RPMI7951 (cell line): ENCODE data around the gene AP4B1. TPM values are rescaled to one million over a fixed set of nuclear protein-coding genes. Genes with fewer than 3 reads are reported as not detected.
A peak's percentile ranks its signal among the peaks of the same experiment; 100 is the strongest.

ENCODE experiments used
- DNase-seq: peaks from one replicate; pipeline ENCODE4 v3.0.0-alpha.2; 2012; ENCODE audit warnings: low read depth
- total RNA-seq: library from RNA; depleted of rRNA; stranded (reverse); fragments of >200 nt; shearing (Covaris generic); gene quantifications from 2 replicates; pipeline ENCODE4 v1.2.3, GENCODE V29; 2014

Gene AP4B1
- total RNA-seq, 1 experiment from 2014 or later, result 16.9 TPM

DNA sequence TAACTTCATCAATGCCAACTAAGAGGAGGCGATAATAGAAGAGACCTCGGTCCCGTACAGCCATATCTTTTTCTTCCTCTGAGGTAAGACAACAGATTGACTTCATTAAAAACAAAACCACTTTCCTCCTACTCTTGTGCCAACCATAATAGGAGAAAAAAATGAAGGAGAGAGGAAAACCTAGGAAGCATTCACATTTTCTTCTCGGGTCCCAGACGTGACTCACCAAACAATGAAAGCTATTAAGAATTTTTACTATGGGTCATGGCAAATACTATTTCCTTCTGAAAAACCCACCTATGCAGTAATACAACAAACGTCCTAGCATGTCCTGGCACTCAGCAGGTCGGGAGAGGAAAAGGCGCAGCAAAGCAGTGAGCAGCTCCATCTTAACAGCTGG, 8.6 kb downstream of the AP4B1 start:
- DNase-seq, result no peak

DNA sequence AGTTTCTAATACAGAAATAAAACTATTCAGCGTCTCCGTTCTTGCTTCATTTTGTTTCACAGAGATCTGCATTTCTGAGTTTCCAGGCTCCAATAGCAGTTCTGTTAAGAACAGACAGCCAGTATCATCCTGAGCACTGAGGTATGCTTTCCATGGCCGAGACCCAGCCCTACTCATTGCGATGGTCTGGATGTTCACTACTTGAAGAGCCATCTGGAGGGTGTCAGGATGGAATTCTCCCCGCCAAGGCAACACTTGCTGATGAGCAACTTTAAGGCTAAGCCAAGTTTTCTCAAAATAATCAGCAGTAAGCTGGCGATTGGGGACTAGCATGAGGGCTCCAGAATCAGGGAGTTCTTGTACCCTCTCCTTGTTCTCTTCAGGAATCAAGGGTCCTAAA, 9.5 kb downstream of the AP4B1 start:
- no peak for DNase-seq

DNA sequence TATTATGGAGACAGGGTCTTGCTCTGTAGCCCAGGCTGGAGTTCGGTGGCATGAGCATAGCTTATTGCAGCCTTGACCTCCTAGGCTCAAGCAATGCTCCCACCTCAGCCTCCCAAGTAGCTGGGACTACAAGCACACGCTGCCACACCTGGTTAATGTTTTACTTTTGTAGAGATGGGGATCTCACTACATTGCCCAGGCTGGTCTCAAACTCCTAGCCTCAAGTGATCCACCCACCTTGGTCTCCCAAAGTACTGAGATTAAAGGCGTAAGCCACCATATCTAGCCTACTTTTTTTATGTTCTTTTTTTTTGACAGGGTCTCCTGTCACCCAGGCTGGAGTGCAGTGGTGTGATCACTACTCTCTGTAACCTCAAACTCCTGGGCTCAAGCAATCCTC, 11.3 kb downstream of the AP4B1 start:
- DNase-seq, result no peak

DNA sequence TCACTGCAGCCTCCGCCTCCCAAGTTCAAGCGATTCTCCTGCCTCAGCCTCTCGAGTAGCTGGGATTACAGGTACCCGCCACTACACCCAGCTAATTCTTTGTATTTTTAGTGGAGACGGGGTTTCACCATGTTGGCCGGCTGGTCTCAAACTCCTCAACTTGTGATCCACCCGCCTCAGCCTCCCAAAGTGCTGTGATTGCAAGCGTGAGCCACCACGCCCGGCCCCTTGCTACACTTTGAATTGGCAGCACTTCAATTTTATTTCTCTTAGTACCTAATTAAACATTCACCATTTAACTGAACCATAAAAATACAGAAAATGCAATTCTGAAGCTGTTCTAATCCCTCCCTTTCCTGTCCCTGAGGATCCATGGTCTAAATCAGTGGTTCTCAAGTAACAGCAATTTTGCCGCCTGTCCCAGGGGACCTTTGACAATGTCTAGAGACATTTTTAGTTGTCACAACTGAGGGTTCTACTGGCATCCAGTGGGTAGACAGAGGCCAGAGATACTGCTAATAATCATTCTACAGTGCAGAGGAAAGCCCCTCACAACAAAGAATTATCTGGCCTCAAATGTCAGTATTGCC, 12.9 kb downstream of the AP4B1 start:
- no peak for DNase-seq

DNA sequence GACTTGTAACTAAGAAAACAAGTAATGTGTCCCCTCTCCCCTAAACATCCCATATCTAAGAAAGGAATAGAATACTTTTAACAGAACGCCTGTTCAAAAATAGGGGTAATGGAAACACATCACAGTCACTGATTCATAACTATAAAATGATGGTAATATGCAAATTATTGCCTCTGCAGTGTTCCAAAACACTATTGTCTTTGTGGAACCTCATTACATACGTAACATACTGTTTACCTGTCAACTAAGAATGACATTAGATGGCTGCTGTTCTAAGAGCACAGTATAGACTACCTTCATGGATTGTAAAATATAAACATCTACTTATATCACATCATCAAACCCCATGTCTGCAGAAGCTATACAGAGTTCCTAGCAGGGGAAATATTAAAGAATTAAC, 13.8 kb downstream of the AP4B1 start:
- no peak for DNase-seq

DNA sequence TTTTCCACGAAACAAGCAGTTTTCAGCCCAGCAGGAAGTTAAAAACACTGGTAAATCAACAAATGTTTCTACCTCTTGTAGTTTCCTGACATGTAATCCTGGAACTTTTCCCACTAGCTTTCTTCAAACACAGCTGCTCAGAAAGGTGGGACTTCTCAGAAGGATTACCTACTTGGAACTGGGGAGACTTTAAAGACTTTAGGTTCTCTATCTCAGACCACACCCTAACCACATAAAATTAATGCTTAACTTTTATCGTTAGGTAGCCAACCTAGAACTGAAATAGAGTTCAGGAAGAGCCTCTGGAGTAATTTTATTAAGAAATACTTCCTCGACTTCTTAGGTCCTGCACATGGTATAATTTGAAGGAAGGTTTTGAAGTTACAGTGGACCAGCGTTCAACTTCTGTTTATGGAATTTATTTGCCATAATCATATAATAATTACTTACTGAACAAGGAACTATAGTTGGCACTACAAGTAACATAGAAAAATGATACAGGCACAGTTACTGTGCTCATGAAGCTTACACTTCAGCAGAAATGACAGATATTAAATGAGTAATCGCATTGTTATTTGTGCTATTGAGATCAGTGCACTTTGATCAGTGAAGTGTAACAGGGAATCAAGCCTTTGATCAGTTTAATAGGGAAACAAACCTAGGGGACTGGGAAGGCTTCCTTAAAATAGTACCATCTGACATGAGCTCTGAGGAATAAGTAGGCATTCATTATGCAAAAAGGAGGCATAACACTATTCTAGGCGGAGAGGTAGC, 17.0 kb downstream of the AP4B1 start, which contains the start of gene BCL2L15:
TSS of gene BCL2L15 (minus strand) at position 180 of the 774 bp plus-strand sequence. CDS start 206 bp downstream, outside the sequence.
- no peak for DNase-seq

DNA sequence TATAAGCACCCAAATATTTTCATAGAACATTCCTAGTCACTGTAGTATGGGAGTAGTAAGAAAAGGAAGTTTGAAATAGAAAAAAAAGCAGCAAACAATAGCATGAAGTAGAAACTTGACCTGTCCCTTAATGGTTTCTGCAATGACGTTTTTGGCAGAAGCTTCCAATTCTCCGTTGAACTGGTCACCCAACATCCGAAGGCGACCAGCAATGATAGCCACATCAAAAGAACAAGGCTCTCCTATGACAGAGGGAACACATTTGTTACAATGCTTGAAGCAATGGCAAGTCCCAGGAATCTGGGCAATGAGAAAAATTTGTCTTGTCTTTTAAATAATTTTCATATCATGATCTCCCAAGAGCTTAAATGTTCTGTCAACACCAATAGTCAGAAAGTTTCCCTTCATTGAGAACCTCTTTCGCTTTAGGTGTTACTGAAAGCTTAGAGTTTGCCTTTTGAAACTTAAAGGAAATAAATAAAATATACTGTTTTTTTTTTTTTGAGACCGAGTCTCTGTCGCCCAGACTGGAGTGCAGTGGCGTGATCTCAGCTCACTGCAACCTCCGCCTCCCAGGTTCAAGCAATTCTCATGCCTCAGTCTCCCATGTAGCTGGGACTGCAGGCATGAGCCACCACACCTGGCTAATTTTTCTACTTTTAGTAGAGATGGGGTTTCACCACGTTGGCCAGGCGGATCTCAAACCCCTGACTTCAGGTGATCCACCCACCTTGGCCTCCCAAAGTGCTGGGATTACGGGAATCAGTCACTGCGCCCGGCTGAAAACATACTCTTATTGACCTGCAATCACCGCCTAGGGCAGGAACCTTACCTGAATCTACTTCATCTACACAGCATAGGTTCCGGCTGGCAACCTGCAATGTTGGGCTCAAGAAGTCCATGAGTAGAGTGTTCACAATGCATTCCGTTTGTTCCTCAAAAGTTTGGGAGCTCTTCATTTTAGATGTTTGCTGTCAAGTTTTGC, 17.9 kb downstream of the AP4B1 start:
- no peak for DNase-seq

DNA sequence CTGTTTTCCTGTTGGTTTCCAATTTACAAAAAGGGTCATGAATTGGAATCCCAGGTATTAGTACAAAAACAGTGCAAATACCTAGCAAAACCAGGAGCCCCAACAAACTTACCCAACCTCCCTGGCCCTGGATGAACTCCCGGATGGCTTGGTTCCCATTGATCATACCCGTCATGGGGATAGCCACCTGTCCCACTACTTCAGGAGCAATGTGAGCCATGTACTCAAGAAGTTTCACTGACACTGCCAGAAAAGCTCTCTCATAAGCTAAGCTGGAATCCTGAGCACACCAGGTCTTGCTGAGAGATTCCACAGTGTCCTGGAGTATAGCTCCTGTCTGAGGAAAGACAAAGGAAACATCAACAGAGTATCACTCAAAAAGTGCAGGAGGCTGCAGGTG, 22.9 kb downstream of the AP4B1 start:
- no peak for DNase-seq

DNA sequence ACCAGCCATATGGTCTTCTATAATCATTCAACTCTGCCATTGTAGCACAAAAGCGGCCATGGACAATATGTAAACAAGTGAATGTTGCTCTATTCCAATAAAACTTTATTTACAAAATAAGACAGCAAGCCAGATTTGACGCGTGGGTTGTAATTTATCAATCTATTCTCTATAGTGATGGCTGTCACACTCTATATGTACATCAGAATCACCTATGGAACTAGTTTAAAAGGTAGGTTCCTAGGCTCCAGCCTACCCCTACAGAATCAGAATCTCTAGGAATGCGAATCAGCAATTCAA, 24.9 kb downstream of the AP4B1 start:
- no peak for DNase-seq

DNA sequence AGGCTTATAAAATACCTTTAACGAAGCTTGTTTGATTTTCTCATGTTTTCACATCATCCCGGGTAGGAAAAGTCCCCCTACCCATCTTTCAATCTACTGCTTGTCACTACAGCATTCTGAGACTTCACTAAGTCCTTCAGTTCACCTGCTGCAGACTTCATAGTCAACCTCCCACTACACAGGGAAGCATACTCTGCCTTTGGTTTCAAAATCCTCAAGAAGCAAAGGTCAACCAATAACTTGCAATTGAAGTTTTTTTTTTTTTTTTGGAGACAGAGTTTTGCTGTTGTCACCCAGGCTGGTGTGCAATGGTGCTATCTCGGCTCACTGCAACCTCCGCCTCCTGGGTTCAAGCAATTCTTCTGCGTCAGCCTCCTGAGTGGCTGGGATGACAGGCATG, 28.4 kb downstream of the AP4B1 start:
- no peak for DNase-seq

DNA sequence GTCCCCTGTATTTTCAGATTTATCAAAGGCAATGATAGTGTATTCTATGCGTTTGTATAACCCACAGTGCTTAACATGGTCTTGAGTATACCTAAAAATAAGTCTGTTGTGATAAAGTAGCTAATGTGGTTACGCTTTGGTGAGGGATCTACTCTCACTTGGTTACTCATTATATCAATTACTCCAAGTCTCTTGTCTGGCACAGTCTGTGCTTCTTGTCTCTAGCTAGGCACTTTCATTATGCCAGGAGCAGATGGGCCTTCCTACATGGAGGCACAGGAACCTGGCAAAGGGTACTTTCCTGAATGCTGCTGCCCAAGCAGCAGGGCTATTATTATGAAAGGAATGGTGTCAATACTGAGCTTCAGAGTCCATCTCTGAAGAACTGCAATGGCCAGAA, 28.9 kb downstream of the AP4B1 start:
- no peak for DNase-seq

DNA sequence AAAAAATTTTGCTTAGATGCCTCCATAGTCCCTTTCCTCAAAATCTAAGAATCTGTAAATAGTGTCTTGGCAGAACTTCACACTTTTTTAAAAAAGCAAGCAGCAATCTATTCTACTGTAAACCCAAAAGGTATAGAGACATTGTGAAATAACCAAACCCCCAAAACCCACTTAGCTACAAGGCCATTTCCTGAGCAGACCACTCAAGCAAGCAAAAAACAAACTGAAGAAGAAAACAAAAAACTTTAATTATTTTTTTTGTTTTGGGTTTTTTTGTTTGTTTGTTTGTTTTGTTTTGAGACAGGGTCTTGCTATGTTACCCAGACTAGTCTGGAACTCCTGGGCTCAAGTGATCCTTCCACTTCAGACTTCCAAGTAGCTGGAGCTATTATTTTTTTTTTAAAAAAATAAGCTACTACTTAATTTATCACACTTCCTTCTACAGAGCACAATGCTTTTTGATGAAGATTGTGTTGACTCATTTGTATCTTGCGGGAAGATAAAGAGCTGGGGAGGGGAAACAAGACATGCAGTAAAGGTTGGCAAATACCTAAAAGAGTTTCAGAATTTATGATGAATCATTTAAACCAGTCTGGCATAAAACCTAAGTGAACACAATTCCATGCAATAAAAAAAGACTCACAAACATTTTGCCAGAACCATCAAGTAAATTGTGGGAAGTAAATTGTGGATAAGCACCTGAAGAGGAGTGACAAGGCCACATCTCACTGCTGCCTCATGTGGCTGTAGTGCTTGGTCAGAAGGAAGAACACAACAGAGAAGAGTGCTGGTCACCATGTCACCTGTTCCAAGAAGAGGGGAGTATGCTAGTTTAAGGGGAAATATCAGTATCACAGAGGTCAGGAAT, 30.4 kb downstream of the AP4B1 start:
- peak; percentile 27 for DNase-seq

DNA sequence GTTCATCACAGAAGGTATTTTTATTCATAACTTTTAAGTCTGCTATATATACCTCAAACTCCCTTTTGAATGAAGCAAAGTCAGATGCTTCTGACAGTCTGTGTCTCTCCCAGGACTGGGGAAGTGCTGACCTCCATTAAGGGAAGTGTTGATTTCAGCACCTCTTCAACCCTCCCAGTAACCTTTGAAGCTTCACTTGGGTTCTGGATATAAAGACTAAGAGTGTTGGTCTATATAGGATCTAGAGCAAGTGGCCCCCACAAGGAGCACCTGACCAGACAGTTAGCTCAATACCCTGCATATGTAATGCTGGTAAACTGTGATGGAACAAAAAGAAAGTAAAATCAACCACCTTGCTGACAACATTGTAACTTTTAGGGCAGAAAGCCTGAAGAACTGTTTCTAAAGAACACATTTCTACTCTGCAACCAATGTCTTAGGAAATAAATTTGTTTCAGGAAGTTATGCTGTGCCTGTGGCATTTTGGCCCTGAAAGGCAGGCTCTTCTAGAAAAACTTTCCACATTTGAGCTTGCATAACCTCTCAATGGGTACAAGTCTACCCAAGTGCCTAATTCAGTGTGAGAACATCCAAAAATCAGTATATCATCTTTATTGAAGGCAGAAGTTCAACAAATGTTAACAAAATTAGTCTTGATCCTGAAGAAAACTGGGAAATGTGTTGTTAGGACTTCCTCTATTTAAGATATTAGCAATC, 32.2 kb downstream of the AP4B1 start:
- DNase-seq, result peak; percentile 13

DNA sequence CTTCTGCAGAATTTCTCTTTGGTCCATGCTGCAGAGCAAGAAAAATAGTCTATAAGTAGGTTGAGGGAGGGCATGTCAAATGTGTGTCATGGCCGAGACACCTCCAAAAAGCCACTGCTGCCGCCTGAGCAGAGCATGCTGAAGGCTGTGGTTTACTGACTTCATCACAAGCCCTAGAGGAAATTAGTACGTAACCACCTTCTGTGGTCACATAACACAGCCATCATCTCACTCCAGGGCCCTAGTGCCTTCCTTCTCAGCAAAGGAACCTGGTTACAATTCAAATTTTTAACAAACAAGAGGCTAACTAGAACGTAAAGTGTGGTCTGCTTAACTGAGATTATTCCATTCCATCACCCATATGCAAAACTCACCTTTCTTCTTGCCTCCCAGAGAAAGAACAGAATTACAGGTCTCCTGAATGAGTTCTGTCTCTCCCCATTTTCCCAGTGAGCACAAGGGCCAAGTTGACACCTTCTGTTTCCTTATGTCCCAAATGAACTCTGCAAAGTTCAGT, 32.9 kb downstream of the AP4B1 start, which contains the start of gene PTPN22:
TSS of gene PTPN22 (minus strand) at position 116 of the 517 bp plus-strand sequence.
- DNase-seq, result peak; percentile 90

DNA sequence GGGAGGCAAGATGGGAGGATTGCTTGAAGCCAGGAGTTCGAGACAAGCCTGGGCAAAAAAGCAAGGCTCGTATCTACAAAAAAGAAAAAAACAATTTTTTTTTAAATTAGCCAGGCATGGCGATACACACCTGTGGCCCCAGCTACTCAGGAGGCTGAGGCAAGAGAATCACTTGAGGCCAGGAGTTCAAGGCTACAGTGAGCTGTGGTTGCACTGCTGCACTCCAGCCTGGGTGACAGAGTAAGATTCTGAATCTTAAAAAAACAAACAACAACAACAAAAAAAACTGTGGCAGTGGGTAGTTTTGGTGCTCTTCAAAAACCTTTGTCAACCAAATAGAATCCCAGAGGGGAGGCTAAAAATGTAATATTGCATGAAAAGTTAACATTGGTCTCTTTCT, 33.8 kb downstream of the AP4B1 start:
- DNase-seq, result no peak

DNA sequence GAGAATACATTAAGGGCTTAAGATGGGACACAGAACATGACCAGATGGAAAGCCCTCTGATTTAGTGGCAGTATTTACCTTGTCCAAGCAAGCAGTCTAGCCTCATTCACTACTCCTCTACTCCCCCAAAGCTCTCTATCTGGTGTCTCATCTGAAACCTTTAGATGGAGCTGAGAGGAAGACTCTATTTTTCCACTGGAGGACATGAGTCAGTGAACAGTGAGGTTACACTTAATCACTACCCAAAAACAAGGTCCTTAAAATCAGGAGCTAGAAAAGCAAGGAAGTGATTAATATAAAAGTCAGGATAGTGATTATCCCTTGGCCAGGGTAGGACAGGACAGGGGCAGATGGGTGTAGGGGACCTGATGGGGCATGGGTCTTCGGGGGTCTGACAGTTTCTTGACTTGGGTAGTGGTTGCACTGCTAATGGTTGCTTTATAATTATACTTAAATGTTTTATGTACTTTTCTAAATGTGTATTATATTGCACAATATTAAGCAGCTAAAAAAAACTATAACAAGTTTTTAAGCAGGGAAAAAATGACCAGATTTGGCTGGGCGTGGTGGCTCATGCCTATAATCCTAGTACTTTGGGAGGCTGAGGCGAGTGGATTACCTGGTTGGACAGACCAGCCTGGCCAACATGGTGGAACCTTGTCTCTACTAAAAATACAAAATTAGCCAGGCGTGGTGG, 36.1 kb downstream of the AP4B1 start:
- DNase-seq, result peak; percentile 65

DNA sequence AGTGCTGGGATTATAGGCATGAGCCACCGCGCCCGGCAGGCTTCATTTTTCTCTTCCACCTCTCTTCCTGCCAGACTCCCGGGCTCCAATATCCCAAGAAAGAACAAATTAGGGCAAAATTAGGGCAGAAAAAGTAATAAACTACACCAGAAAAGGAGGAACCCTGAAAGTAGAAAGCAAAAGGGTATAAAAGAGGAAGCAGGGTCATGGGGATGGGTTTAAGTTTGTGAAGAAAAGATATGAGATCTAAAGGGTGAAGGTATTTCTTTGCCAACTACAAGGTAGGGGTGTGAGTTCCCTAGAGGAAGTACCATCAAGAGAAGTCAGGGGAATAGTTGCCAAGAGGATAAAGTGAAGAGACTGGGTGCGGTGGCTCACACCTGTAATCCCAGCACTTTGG, 43.0 kb downstream of the AP4B1 start:
- DNase-seq, result no peak

DNA sequence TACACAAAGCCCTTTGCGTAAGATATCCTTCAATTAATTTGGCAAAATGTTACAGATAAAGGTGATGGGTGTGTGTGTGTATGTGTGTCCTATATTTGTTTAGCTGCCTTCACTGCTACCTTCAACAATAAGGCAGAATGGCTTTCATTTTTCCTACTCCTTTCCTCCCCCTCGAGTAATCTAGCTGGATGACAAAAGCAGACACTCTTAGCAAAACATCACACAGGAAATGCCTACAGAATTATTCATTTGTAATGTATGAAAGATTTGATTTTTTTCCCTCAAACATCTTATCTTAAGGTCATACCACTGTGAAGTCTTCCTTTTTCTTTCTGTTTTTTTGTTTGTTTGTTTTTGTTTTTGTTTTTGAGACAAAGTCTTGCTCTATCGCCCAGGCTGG, 43.7 kb downstream of the AP4B1 start:
- DNase-seq, result peak; percentile 49

DNA sequence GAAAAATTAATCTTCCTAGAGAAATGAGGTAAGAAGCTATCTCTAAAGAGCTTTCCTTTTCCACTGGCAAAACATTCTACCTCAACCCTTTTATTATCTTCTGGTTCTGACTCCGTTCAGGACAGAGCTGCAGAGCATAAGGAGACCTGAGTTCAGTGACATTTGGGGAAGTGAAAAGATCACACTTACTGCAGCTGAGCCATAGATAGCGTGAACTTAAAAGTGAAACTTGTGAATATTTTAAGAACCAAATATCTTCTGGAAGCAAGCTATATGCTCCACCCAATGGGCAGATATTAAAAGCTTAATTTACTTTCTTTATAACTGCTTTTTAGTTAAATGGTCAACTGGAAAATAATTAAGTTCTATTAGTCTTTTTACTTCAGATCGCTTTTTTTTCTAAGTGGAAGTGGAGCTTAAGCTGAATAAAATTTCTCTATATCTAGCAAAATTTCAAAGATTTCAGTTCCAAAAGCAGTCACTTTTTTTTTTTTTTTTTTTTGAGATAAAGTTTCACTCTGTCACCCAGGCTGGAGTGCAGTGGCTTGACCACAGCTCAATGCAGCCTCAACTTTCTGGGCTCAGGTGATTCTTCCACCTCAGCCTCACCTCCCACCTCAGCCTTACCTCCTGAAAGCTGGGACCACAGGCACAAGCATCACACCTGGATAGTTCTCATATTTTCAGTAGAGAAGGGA, 45.0 kb downstream of the AP4B1 start:
- no peak for DNase-seq
